Body of pancreas (tissue), 4 donors: ENCODE measurements around the gene C19orf81. TPM values are rescaled to one million over a fixed set of nuclear protein-coding genes. Genes with fewer than 3 reads are reported as not detected.
"Not testable (repeated sequence)": the region's sequence is repeated elsewhere in the genome, so short reads cannot be mapped to it uniquely, and the experiment has no call there.

Experiments
- ATAC-seq: fragments of 150-250 bp; one replicate; pipeline ENCODE4 v1.9.1; 2016
- DNase-seq, 4 donors: peaks; one replicate each; pipeline ENCODE4 v3.0.0-alpha.2; 2019
- H3K27ac ChIP-seq, 4 donors: fragments of 200-600 bp; sonication (generic); 1 replicate in 3 of 4; 2 replicates in 1 of 4; pipeline versions ENCODE4 v1.5.1 to v1.6.1; 2016 to 2019; ENCODE audit warnings: mild to moderate bottlenecking in 1 of 4, mixed read lengths in 1 of 4, moderate library complexity in 1 of 4
- H3K27me3 ChIP-seq, 2 donors: fragments of 200-600 bp; sonication (generic); one replicate each; pipeline ENCODE4 v1.6.0; 2016; ENCODE audit warnings: mild to moderate bottlenecking in 1 of 2
- H3K36me3 ChIP-seq, 2 donors: fragments of 200-600 bp; sonication (generic); replicated peaks in 1 of 2; 2 replicates each; pipeline ENCODE4 v1.5.1; 2016; ENCODE audit warnings: low read depth in 2 of 2; ENCODE audit not compliant: insufficient read depth in 1 of 2
- H3K4me1 ChIP-seq: fragments of 200-600 bp; sonication (generic); one replicate; pipeline ENCODE4 v1.6.0; 2016
- H3K4me3 ChIP-seq, 2 donors: fragments of 200-600 bp; sonication (generic); 1 replicate in 1 of 2; 2 replicates in 1 of 2; pipeline ENCODE4 v1.5.1; 2016 to 2019
- H3K9me3 ChIP-seq, 3 donors: fragments of 200-600 bp; sonication (generic); 1 replicate in 2 of 3; 2 replicates in 1 of 3; pipeline ENCODE4 v1.5.1; 2016
- POLR2A ChIP-seq, 3 donors: fragments of 450-650 bp; IDR thresholded peaks; one replicate each; pipeline ENCODE4 v1.6.1; 2016; ENCODE audit warnings: antibody characterized with exemption in 3 of 3, mild to moderate bottlenecking in 2 of 3
- WGBS, 2 donors: methylation state at CpG; one replicate each; pipeline ENCODE4 v1.1.5; 2017; 5-methylcytosine and 5-hydroxymethylcytosine counted together
- intact Hi-C: fragments of 100-400 bp; cut with DNase I; formaldehyde crosslinking; loops from one replicate; pipeline ENCODE4 v1.15.1; 2023
- total RNA-seq, 2 donors: library from RNA; depleted of rRNA; stranded (reverse); fragments of >200 nt; gene quantifications; one replicate each; pipeline ENCODE4 v1.1.0, GENCODE V29; 2016
- TF ChIP-seq, protein P1 (sequence below), 7 experiments: fragments of 450-650 bp in 4 of 7; fragments of 200-600 bp in 3 of 7; sonication (generic) in 3 of 7; IDR thresholded peaks; one replicate each; pipeline ENCODE4 v1.5.1; 2016 to 2019; ENCODE audit warnings: antibody characterized with exemption in 7 of 7

Gene C19orf81
- total RNA-seq, 2 donors from 2014 or later, result not detected

DNA sequence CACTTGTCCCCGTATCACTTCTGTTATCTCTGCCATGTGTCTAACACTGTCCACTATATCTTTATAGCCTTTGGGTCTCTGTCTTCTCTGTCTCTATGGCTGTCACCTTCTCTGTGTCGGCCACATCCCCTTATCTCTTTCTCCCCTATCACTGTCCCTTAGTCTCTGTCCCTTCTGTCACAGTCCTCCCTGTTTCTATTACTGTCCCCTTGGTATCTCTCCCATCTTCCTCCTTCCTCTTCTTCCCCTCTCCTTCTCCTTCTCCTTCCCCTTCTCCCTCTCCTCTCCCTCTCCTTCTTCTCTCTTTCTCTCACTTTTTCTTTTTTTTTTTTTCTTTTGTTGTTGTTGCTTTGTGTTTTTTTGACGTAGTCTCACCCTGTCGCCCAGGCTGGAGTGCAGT, 46.3 kb upstream of the C19orf81 start:
- ATAC-seq (no peak), DNase-seq (no peak)
- H3K9me3 ChIP-seq, result no peaks in the 10 kb centered on the region
- no peaks in the 10 kb centered on the region for H3K4me1 ChIP-seq
- H3K27me3 ChIP-seq, result peaks cover 0 to 6% of the 10 kb centered on the region in 2 donors
- H3K27ac ChIP-seq, result no peak overlapping the region
- intact Hi-C loops, result no loop called here
- H3K36me3 ChIP-seq, result no peaks in the 10 kb centered on the region
- no peak overlapping the region for H3K4me3 ChIP-seq
- 63 to 72% methylated on average over 4 of the region's 4 CpGs for WGBS, 2 donors
- TF ChIP-seq POLR2A (IDR thresholded peaks at IDR 0.05), result no peak
- TF ChIP-seq, protein P1, sequence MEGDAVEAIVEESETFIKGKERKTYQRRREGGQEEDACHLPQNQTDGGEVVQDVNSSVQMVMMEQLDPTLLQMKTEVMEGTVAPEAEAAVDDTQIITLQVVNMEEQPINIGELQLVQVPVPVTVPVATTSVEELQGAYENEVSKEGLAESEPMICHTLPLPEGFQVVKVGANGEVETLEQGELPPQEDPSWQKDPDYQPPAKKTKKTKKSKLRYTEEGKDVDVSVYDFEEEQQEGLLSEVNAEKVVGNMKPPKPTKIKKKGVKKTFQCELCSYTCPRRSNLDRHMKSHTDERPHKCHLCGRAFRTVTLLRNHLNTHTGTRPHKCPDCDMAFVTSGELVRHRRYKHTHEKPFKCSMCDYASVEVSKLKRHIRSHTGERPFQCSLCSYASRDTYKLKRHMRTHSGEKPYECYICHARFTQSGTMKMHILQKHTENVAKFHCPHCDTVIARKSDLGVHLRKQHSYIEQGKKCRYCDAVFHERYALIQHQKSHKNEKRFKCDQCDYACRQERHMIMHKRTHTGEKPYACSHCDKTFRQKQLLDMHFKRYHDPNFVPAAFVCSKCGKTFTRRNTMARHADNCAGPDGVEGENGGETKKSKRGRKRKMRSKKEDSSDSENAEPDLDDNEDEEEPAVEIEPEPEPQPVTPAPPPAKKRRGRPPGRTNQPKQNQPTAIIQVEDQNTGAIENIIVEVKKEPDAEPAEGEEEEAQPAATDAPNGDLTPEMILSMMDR (IDR thresholded peaks at IDR 0.05), result no peak

DNA sequence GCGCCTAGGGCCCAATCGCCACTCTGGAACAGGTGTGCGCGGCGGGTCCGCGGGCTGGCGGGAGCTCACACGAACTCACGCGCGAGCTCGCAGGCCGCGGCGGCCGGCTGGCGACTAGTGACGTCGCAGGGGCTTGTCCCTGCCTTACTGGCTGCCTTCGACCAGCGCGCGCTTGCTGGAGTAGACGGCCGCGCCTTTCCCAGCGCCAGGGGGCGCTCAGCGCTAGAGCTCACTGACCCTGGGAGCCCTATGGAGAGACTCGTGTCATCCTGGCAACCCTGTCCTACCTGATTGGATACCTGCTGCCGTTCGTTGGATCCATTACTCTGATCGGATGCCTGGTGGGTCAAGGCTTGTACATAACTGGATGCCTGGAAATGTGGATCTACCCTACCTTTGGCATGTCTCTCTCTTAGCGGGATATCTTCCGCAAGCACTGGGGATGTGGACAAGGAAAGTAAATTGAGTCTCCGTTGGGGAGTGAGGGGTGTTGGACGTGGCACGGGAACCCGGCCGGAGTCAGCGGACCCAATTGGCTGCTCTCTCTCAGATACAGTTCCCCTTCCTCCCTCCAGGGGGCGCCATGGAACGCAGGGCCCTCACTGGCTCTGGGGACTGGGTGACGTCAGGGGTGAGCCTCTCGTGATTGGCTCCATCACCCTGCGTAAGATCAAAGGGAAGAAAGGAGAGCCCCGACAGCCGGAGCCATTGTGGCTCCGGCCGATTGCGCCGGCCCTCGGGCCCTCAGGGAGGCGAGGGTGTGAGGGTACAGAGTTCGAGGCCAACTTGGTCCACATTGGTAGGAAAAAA, 44.8 kb upstream of the C19orf81 start:
- H3K4me3 ChIP-seq, DNase-seq, H3K27ac ChIP-seq, H3K27me3 ChIP-seq, intact Hi-C loops, ATAC-seq, H3K9me3 ChIP-seq, H3K4me1 ChIP-seq, H3K36me3 ChIP-seq: not testable (repeated sequence)
- 36 to 59% methylated on average over 25 to 28 of the region's 56 CpGs for WGBS, 2 donors

DNA sequence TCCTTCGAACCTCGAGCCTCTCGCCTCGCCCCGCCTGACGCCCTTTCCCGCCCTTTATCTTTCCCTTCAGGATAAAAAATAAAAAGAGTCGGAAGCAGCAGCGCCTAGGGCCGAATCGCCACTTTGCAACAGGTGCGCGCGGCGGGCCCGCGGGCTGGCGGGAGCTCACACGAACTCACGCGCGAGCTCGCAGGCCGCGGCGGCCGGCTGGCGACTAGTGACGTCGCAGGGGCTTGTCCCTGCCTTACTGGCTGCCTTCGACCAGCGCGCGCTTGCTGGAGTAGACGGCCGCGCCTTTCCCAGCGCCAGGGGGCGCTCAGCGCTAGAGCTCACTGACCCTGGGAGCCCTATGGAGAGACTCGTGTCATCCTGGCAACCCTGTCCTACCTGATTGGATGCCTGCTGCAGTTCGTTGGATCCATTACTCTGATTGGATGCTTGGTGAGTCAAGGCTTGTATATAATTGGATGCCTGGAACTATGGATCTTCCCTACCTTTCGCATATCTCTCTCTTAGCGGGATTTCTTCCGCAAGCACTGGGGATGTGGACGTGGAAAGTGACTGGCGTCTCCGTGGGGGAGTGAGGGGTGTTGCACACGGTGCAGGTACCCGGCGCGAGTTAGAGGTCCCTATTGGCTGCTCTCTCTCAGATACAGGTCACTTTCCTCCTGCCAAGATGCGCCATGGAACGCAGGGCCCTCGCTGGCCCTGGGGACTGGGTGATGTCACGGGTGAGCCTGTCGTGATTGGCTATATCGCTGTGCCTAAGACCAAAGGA, 43.0 kb upstream of the C19orf81 start:
- not testable (repeated sequence) for ATAC-seq, H3K4me3 ChIP-seq

DNA sequence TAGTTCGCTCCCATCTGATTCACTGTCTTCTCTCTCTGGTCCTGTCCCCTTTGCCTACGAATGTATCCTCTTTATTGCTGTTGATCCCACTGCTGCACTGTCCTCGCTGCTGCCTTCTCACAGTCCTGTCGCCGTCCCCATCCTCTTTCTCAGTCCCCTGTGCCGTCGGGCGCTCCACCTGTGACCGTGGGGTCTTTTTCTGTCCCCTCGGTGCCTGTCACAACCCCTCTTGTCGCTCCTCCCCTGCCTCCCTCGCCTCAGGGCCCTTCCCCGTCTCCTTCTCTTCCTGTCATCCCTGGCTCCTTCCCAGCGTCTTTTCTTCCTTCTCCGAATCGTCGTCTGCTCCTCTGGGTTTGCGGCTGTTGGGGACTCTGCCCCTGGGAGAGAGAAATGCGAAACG, 41.9 kb upstream of the C19orf81 start:
- no peaks in the 10 kb centered on the region for H3K4me1 ChIP-seq
- intact Hi-C loops, result no loop called here
- no peak overlapping the region for H3K27ac ChIP-seq
- no peak for DNase-seq
- TF ChIP-seq, protein P1 (IDR thresholded peaks at IDR 0.05), result no peak
- TF ChIP-seq POLR2A (IDR thresholded peaks at IDR 0.05), result no peak
- ATAC-seq, result no peak
- no peak overlapping the region for H3K4me3 ChIP-seq
- H3K36me3 ChIP-seq, result no peaks in the 10 kb centered on the region
- peaks cover 0 to under 1% of the 10 kb centered on the region in 2 donors for H3K27me3 ChIP-seq
- no peaks in the 10 kb centered on the region for H3K9me3 ChIP-seq
- WGBS, 2 donors, result 60 to 65% methylated on average over 9 to 20 of the region's 20 CpGs

More for the DNA sequence above, 43.0 kb upstream of the C19orf81 start:
- DNase-seq, intact Hi-C loops, H3K27ac ChIP-seq, H3K4me1 ChIP-seq, H3K36me3 ChIP-seq, H3K27me3 ChIP-seq, H3K9me3 ChIP-seq: not testable (repeated sequence)
- WGBS, 2 donors, result 28 to 81% methylated on average over 3 to 47 of the region's 58 CpGs

DNA sequence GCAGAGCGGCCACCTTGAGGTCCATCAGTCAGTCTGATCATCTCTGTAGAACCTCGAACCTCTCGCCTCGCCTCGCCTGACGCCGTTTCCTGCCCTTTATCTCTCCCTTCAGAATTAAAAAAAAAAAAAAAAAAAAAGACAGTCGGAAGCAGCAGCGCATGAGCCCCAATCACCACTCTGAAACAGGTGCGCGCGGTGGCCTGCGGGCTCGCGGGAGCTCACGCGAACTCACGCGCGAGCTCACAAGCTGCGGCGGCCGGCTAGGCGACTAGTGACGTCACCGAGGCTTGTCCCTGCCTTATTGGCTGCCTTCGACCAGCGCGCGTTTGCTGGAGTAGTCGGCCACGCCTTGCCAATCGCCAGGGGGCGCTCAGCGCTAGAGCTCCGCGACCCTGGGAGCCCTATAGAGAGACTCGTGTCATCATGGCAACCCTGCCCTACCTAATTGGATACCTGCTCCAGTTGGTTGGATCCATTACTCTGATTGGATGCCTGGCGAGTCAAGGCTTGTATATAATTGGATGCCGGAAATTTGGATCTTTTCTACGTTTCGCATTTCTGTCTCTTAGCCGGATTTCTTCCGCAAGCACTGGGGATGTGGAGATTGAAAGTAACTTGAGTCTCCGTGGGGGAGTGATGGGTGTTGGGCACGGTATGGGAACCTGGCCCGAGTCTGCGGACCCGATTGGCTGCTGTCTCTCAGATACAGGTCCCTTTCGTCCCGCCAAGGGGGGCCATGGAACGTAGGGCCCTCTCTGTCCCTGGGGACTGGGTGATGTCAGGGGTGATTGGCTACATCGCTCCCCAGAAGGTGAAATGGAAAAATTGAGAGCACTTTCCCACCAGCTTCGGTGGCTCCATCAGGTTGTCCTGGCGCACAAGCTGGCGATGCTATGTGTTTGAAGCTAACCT, 41.1 kb upstream of the C19orf81 start:
- Histone ChIP-seq H3K27ac (no peak overlapping the region), H3K4me1 (no peaks in the 10 kb centered on the region), H3K9me3 (no peaks in the 10 kb centered on the region), H3K27me3 (no peaks in the 10 kb centered on the region), H3K36me3 (no peaks in the 10 kb centered on the region), H3K4me3 (no peak overlapping the region)
- 13 to 29% methylated on average over 24 to 56 of the region's 56 CpGs for WGBS, 2 donors
- ATAC-seq, result no peak
- intact Hi-C loops, result no loop called here
- DNase-seq, result peak; percentile 31 to 82 (median 64)
- no peak for TF ChIP-seq POLR2A (IDR thresholded peaks at IDR 0.05)
- TF ChIP-seq, protein P1 (IDR thresholded peaks at IDR 0.05), result peak in 3 of 7 experiments; percentile 19 to 43 (median 39)

DNA sequence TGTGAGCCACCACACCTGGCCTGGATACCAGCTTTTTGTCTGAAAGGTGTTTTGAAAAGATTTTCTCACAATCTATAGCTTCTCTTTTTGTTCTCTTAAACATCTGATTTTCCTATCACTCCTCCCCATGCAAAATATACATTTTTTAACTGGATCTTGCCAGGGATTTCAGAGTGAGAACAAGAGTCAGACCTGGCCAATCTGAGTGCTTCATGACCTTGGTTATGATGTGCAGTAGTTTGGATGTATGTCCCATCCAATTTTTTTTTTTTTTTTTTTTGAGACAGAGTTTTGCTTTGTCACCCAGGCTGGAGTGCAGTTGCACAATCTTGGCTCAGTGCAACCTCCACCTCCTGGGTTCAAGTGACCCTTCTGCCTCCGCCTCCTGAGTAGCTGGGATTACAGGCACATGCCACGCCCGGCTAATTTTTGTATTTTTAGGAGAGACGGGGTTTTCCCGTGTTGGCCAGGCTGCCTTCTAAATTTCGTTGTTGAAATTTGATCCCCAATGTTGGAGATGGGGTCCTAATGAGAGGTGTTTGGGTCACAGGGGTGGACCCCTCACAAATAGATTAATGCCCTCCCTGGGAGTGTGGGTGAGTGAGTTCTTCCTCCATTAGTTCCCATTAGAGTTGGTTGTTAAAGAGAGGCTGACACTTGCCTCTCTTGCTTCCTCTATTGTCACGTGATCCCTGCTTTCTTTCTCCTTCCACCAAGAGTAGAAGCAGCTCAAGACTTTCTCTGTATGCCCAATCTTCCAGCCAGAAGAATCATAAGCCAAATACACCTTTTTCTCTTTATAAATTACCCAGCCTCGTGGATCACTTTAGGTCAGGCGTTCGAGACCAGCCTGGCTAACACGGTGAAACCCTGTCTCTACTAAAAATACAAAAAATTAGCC, 36.5 kb upstream of the C19orf81 start:
- ATAC-seq, H3K27ac ChIP-seq, H3K27me3 ChIP-seq, DNase-seq, H3K4me3 ChIP-seq, H3K9me3 ChIP-seq, H3K36me3 ChIP-seq, H3K4me1 ChIP-seq, intact Hi-C loops: not testable (repeated sequence)
- WGBS, 2 donors, result 68 to 74% methylated on average over 5 to 10 of the region's 11 CpGs

DNA sequence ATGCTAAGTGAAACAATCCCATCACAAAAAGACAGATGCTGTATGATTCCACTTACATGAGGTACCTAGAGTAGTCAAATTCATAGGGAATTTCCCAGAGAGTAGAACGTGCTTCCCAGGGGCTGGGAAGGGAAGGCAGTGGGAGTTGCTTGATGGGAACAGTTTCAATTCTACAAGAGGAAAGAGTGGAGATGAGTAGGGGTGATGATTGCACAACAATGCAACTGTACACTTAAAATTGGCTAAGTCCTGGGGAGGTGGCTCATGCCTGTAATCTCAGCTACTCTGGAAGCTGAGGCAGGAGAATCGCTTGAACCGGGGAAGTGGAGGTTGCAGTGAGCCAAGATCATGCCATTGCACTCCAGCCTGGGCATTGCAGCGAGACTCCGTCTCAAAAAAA, 30.9 kb upstream of the C19orf81 start:
- not testable (repeated sequence) for ATAC-seq

More for the DNA sequence above, 30.9 kb upstream of the C19orf81 start:
- H3K9me3 ChIP-seq, H3K27me3 ChIP-seq, H3K36me3 ChIP-seq, H3K27ac ChIP-seq, intact Hi-C loops, DNase-seq, H3K4me1 ChIP-seq, H3K4me3 ChIP-seq: not testable (repeated sequence)
- WGBS, 2 donors, result 77 to 82% methylated on average over 4 of the region's 5 CpGs
